GM12878 (cell line): Measurements from ENCODE around the gene CYSRT1. TPM values are rescaled to one million over a fixed set of nuclear protein-coding genes. Genes with fewer than 3 reads are reported as not detected.

ENCODE experiments used
- ATAC-seq: fragments of 200-7000 bp; cut with Tn5 transposase; 3 replicates; pipeline ENCODE4 v1.9.1; 2020; ENCODE audit warnings: mild to moderate bottlenecking, moderate library complexity
- BruUV-seq: library from RNA; stranded (reverse); fragments of 400-500 nt; replicated peaks from 2 replicates; lab custom pipeline; 2021; lab: Mats Ljungman, UMichigan
- CTCF ChIA-PET: fragments of 300-600 bp; sonication (Branson Sonifier 250); formaldehyde crosslinking; extraction: SDS; loops from one replicate; lab custom pipeline; 2021; ENCODE audit warnings: inconsistent platforms; lab: Yijun Ruan, JAX
- POLR2A ChIA-PET: fragments of 350-600 bp; formaldehyde crosslinking; extraction: SDS; loops from one replicate; lab custom pipeline; 2021; ENCODE audit warnings: inconsistent platforms; lab: Charles Lee
- RAD21 ChIA-PET: fragments of 300-600 bp; sonication (Branson Sonifier 250); formaldehyde crosslinking; loops from one replicate; lab custom pipeline; 2023; ENCODE audit warnings: antibody characterized with exemption; ENCODE audit not compliant: unreplicated experiment; lab: Charles Lee
- SMC1A ChIA-PET: fragments of 300-600 bp; sonication (Branson Sonifier 250); formaldehyde crosslinking; loops from one replicate; lab custom pipeline; 2023; ENCODE audit not compliant: unreplicated experiment, uncharacterized antibody; lab: Charles Lee
- DNase-seq: peaks from one replicate; pipeline ENCODE4 v3.0.0-alpha.2; 2011; ENCODE audit warnings: low read depth, low spot score
- FAIRE-seq: peaks from 3 replicates; lab custom pipeline; 2011; peaks lifted over from hg19 to GRCh38; lab: Jason Lieb, UNC
- H2AFZ ChIP-seq: 2 replicates; pipeline ENCODE4 v1.6.0; 2011; ENCODE audit warnings: low read depth, low read length, control low read depth; ENCODE audit not compliant: control insufficient read depth
- H3K27ac ChIP-seq: 2 replicates; pipeline ENCODE4 v1.5.1; 2011; ENCODE audit warnings: control low read depth; ENCODE audit not compliant: control insufficient read depth, insufficient read depth
- H3K27me3 ChIP-seq, 2 experiments: replicated peaks in 1 of 2; 2 replicates each; pipeline versions ENCODE4 v1.6.0 to v1.6.1; 2011; ENCODE audit warnings: low read length in 1 of 2; ENCODE audit not compliant: control insufficient read depth in 2 of 2, insufficient read depth in 2 of 2
- H3K36me3 ChIP-seq, 2 experiments: 2 replicates each; pipeline ENCODE4 v1.5.1; 2011; ENCODE audit warnings: low read length in 1 of 2; ENCODE audit not compliant: control insufficient read depth in 2 of 2, insufficient read depth in 2 of 2
- H3K4me1 ChIP-seq: 2 replicates; pipeline ENCODE4 v1.6.1; 2011; ENCODE audit warnings: mild to moderate bottlenecking, low read length, moderate library complexity, mixed read lengths; ENCODE audit not compliant: control insufficient read depth, insufficient read depth
- H3K4me2 ChIP-seq: 2 replicates; pipeline ENCODE4 v1.6.0; 2011; ENCODE audit warnings: control low read depth; ENCODE audit not compliant: control insufficient read depth, insufficient read depth
- H3K4me3 ChIP-seq: fragments of 200-600 bp; sonication (generic); 2 replicates; pipeline ENCODE4 v1.5.1; 2016
- H3K79me2 ChIP-seq: 2 replicates; pipeline ENCODE4 v1.6.0; 2011; ENCODE audit warnings: low read length; ENCODE audit not compliant: control insufficient read depth, insufficient read depth
- H3K9ac ChIP-seq: 2 replicates; pipeline ENCODE4 v1.8.0; 2011; ENCODE audit warnings: low read length, control low read depth, mixed read lengths; ENCODE audit not compliant: control insufficient read depth, insufficient read depth
- H3K9me3 ChIP-seq: replicated peaks from 3 replicates; pipeline ENCODE4 v1.5.1; 2011; ENCODE audit warnings: mild to moderate bottlenecking, low read length; ENCODE audit not compliant: control insufficient read depth, insufficient read depth
- H4K20me1 ChIP-seq: 2 replicates; pipeline ENCODE4 v1.6.0; 2011; ENCODE audit not compliant: control insufficient read depth, insufficient read depth
- ASH2L ChIP-seq: fragments of 300-600, 200-600 bp; sonication (generic); IDR thresholded peaks from 2 replicates; pipeline ENCODE4 v1.6.1; 2017; ENCODE audit warnings: low read depth, mild to moderate bottlenecking, borderline replicate concordance
- CHD4 ChIP-seq: fragments of 200-600 bp; sonication (generic); IDR thresholded peaks from 2 replicates; pipeline ENCODE4 v1.6.1; 2016; ENCODE audit warnings: mild to moderate bottlenecking
- HCFC1 ChIP-seq: fragments of 150-350 bp; IDR thresholded peaks from 2 replicates; pipeline ENCODE4 v1.6.1; 2014; ENCODE audit warnings: low read length
- HDAC2 ChIP-seq: fragments of 200-600 bp; sonication (generic); IDR thresholded peaks from 2 replicates; pipeline ENCODE4 v1.6.1; 2017
- IKZF2 ChIP-seq, 2 experiments: fragments of 450-650 bp; IDR thresholded peaks; 2 replicates each; pipeline ENCODE4 v1.6.1; 2017; ENCODE audit warnings: mild to moderate bottlenecking in 2 of 2, moderate library complexity in 2 of 2
- MTA2 ChIP-seq: fragments of 450-650 bp; IDR thresholded peaks from 2 replicates; pipeline ENCODE4 v1.6.1; 2016; ENCODE audit warnings: low read depth, mild to moderate bottlenecking, moderate library complexity
- RAD21 ChIP-seq: IDR thresholded peaks from 2 replicates; pipeline ENCODE4 v1.6.1; 2011; ENCODE audit warnings: mild to moderate bottlenecking, low read depth, low read length, moderate library complexity; ENCODE audit not compliant: insufficient read depth
- SUPT20H ChIP-seq: IDR thresholded peaks from 2 replicates; pipeline ENCODE4 v1.6.1; 2011; ENCODE audit warnings: low read depth, mild to moderate bottlenecking, low read length, moderate library complexity, borderline replicate concordance; ENCODE audit not compliant: control insufficient read depth
- TCF12 ChIP-seq: IDR thresholded peaks from 2 replicates; pipeline ENCODE4 v1.6.1; 2011; ENCODE audit warnings: low read depth, mild to moderate bottlenecking, low read length
- USF2 ChIP-seq: IDR thresholded peaks from 2 replicates; pipeline ENCODE4 v1.6.1; 2011; ENCODE audit warnings: low read depth, low read length, improper control_type of control experiment, borderline replicate concordance
- ZBED1 ChIP-seq: IDR thresholded peaks from 2 replicates; pipeline ENCODE4 v1.6.1; 2016; ENCODE audit warnings: borderline replicate concordance
- WGBS: methylation state at CpG from one replicate; pipeline ENCODE4 v1.1.6; 2016; ENCODE audit warnings: low lambda C conversion rate; ENCODE audit not compliant: insufficient replicate concordance, insufficient coverage; ENCODE audit errors: missing lambda C conversion rate; 5-methylcytosine and 5-hydroxymethylcytosine counted together
- in situ Hi-C: fragments of 300-500 bp; cut with MboI; formaldehyde crosslinking; loops from 9 replicates; pipeline ENCODE4 v1.14.3; 2018; ENCODE audit warnings: mixed read lengths
- intact Hi-C: fragments of 100-400 bp; cut with micrococcal nuclease; formaldehyde crosslinking; loops from one replicate; pipeline ENCODE4 v1.14.2; 2022; ENCODE audit not compliant: unreplicated experiment
- polyA plus RNA-seq, 11 experiments: library from polyadenylated mRNA; depleted of rRNA in 4 of 11; unstranded in 6 of 11; stranded (reverse) in 5 of 11; fragments of >200 nt; fragmentation: Nextera tagmentation in 4 of 11; fragmentation: Illumina TruSeq in 1 of 11; extraction: Ambion mirVana in 4 of 11; extraction: Trizol in 1 of 11; gene quantifications; 1 replicate in 1 of 11; 2 replicates in 10 of 11; pipeline versions ENCODE4 v1.2.1 to v1.2.3, GENCODE V29; 2011 to 2016; ENCODE audit warnings: inconsistent platforms in 2 of 11, missing spikeins in 2 of 11, low read depth in 1 of 11
- total RNA-seq, 4 experiments: library from RNA; depleted of rRNA in 3 of 4; stranded (reverse); fragments of >200 nt in 3 of 4; fragmentation: Illumina TruSeq in 1 of 4; extraction: Trizol in 1 of 4; gene quantifications; 2 replicates each; pipeline versions ENCODE4 v1.2.1 to v1.2.3, GENCODE V29; 2013 to 2021
- TF ChIP-seq, protein P1 (sequence below): IDR thresholded peaks from 2 replicates; pipeline ENCODE4 v1.6.1; 2012; ENCODE audit warnings: low read depth, low read length, improper control_type of control experiment
- TF ChIP-seq, protein P2 (sequence below): fragments of 450-650 bp; IDR thresholded peaks from 2 replicates; pipeline ENCODE4 v1.6.1; 2017; ENCODE audit warnings: low read depth, mild to moderate bottlenecking, moderate library complexity

Gene CYSRT1
- total and polyA plus RNA-seq, 10 of the 15 experiments (the other 5 are each of a cell fraction or from before 2014, with no cell fraction given): 0.24 to 3.6 (median 0.97) TPM; not detected in 1

DNA sequence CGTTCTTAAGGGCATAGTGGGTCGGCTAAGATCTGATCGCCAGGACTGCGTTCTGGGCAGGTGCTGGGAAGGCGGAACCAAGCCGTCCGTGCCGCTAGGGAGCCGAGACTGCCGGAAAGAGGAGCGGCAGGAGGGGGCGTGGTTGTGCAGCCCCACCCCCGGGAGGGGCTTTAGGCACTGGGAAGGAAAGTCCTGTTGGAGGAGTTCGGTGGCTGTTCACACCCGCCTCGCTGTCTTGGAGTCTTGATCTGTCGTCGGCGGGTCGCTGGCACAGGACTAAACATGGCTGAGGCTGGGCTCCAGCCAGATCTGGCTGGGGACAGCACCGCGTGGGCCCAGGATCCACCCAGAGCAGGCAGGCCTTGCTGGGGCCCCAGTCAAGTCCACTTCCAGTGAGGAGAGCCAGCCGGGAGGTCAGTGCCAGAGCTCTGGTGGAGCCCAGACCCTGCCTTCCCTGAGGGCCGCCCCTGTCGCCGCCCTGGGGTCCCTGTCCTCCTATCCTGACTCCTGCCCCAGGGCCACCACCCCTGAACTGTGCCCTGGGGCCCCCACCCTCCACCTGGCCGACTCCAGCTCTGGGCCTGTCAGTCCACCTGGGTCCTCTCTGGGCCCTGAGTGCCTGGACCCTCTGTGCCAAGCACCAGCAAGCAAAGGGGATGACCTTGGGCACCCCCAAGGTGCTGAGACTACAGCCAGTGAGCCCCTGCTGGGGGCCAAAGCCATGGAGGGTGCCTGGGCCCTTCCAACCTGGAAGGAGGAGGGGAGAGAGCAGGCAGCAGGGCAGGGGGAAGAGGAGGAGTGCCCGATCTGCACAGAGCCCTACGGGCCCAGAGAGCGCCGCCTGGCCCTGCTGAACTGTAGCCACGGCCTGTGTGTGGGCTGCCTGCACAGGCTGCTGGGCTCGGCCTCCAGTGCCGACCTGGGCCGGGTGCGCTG, 7.4 kb upstream of the CYSRT1 start:
- H3K27me3 ChIP-seq: no peaks in the 10 kb centered on the region
- in situ Hi-C loops: no loop called here
- ChIA-PET POLR2A (no interaction called here), CTCF (no interaction called here), RAD21 (no interaction called here), SMC1A (no interaction called here)
- TF ChIP-seq MTA2 (no peak), HDAC2 (no peak), CHD4 (no peak), RAD21 (no peak)
- H3K4me1 ChIP-seq: no peaks in the 10 kb centered on the region
- no peak overlapping the region for H3K4me2 ChIP-seq
- no peak overlapping the region for H2AFZ ChIP-seq
- intact Hi-C loops: no loop called here
- no peak for DNase-seq
- H3K79me2 ChIP-seq: no peaks in the 10 kb centered on the region
- 89% methylated on average over 36 of the region's 36 CpGs for WGBS
- no TSS peak for BruUV-seq
- H3K27ac ChIP-seq: no peak overlapping the region
- H3K9ac ChIP-seq: no peak overlapping the region
- H3K36me3 ChIP-seq: peaks cover 0 to 2% of the 10 kb centered on the region in 2 experiments; a peak in 2 of 4 replicates
- FAIRE-seq: no peak
- H3K9me3 ChIP-seq: no peaks in the 10 kb centered on the region
- no peak overlapping the region for H3K4me3 ChIP-seq
- H4K20me1 ChIP-seq: no peaks in the 10 kb centered on the region
- ATAC-seq: no peak

GRCh38 chr9:137218212-137218753, 6.7 kb upstream of the CYSRT1 start:
- Histone ChIP-seq H3K4me1 (peaks cover 5% of the 10 kb centered on the region; the same call in 1 of the 2 replicates), H3K27ac (no peak overlapping the region), H4K20me1 (no peaks in the 10 kb centered on the region), H3K4me2 (no peak overlapping the region), H3K4me3 (no peak overlapping the region), H3K36me3 (peaks cover 0 to 2% of the 10 kb centered on the region in 2 experiments; a peak in 2 of 4 replicates), H3K9me3 (no peaks in the 10 kb centered on the region), H3K27me3 (no peaks in the 10 kb centered on the region), H2AFZ (no peak overlapping the region), H3K79me2 (no peaks in the 10 kb centered on the region), H3K9ac (no peak overlapping the region)
- CTCF ChIA-PET: no interaction called here
- SMC1A ChIA-PET: no interaction called here
- RAD21 ChIA-PET: no interaction called here
- FAIRE-seq: no peak
- 88% methylated on average over 29 of the region's 30 CpGs for WGBS
- in situ Hi-C loops (no loop called here), intact Hi-C loops (no loop called here)
- ATAC-seq: no peak
- no TSS peak for BruUV-seq
- no peak for DNase-seq
- POLR2A ChIA-PET: interaction anchor here (1.4 kb wide), 1 partner anchor 17 kb away, joined by 4 read pairs; the partner anchor contains the start of gene TPRN
- TF ChIP-seq, protein P1, sequence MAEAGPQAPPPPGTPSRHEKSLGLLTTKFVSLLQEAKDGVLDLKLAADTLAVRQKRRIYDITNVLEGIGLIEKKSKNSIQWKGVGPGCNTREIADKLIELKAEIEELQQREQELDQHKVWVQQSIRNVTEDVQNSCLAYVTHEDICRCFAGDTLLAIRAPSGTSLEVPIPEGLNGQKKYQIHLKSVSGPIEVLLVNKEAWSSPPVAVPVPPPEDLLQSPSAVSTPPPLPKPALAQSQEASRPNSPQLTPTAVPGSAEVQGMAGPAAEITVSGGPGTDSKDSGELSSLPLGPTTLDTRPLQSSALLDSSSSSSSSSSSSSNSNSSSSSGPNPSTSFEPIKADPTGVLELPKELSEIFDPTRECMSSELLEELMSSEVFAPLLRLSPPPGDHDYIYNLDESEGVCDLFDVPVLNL: no peak
- TF ChIP-seq IKZF2 (IDR thresholded peaks at IDR 0.05): no peak
- TF ChIP-seq HCFC1: no peak
- no peak for TF ChIP-seq SUPT20H
- no peak for TF ChIP-seq ASH2L
- TF ChIP-seq USF2: no peak
- no peak for TF ChIP-seq TCF12
- TF ChIP-seq ZBED1: no peak
- TF ChIP-seq, protein P2, sequence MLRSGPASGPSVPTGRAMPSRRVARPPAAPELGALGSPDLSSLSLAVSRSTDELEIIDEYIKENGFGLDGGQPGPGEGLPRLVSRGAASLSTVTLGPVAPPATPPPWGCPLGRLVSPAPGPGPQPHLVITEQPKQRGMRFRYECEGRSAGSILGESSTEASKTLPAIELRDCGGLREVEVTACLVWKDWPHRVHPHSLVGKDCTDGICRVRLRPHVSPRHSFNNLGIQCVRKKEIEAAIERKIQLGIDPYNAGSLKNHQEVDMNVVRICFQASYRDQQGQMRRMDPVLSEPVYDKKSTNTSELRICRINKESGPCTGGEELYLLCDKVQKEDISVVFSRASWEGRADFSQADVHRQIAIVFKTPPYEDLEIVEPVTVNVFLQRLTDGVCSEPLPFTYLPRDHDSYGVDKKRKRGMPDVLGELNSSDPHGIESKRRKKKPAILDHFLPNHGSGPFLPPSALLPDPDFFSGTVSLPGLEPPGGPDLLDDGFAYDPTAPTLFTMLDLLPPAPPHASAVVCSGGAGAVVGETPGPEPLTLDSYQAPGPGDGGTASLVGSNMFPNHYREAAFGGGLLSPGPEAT: no peak
